ENCODE data around the gene SERPIND1.

The SERPIND1 gene

DNA sequence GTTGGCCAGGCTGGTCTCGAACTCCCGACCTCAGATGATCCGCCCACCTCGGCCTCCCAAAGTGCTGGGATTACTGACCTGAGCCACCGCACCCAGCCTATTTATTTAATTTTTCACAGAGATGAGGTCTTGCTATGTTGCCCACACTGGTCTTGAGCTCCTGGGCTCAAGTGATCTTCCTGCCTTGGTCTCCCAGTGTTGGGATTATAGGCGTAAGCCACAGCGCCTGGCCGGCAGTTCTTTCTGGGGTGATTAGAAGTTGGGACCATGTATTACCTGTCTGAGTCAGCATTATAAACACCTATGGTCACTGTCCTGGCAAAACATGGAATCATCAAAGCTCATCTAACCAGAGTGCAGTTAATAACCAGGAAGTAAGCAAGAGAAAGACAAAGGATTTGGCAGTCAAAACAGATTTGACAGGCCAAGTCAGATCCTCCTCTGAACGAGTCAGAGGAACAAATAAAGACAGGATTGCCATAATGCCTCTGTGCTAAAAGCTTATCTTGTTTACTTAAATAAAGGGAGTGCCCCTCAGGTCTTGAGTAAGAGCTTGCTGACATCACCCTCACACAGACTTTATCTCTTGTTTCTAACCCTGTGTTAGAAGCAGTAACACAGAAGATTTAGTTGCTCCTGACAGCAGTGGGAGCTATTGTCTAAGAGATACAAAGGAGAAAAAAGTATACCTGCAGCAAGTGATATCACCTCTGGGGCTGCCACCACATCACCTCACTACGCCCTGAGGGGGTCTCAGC is 3.7 kb downstream of the SERPIND1 start (continued):
- TF ChIP-seq ZNF335 (tag by site-specific recombination; conservative IDR thresholded peaks at IDR 0.05) (peak; percentile 51), MYNN (tag by site-specific recombination; IDR thresholded peaks at IDR 0.05; ENCODE audit: borderline replicate concordance) (no peak), ZNF792 (tag by site-specific recombination; IDR thresholded peaks at IDR 0.05) (no peak), ZNF571 (tag by site-specific recombination; IDR thresholded peaks at IDR 0.05) (no peak), ZBTB7A (tag by site-specific recombination; IDR thresholded peaks at IDR 0.05; ENCODE audit: low read depth) (no peak), KLF10 (tag by site-specific recombination; IDR thresholded peaks at IDR 0.05) (peak; percentile 51; the same call in 1 of the 2 replicates), ZFHX2 (tag by site-specific recombination; conservative IDR thresholded peaks at IDR 0.05) (no peak), ZBTB17 (tag by site-specific recombination; IDR thresholded peaks at IDR 0.05) (peak; percentile 40; the same call in 1 of the 2 replicates), ZNF660 (tag by site-specific recombination; IDR thresholded peaks at IDR 0.05) (peak; percentile 88), ZNF433 (tag by site-specific recombination; IDR thresholded peaks at IDR 0.05; ENCODE audit: low read depth) (no peak), ZNF155 (tag by site-specific recombination; IDR thresholded peaks at IDR 0.05) (no peak), ZNF623 (tag by site-specific recombination; IDR thresholded peaks at IDR 0.05) (no peak), ZNF394 (tag by site-specific recombination; IDR thresholded peaks at IDR 0.05; ENCODE audit: borderline replicate concordance) (peak; percentile 24; the same call in 1 of the 2 replicates), ZNF274 (IDR thresholded peaks at IDR 0.05; ENCODE audit: low read length) (no peak), ZNF274 (tag by site-specific recombination; IDR thresholded peaks at IDR 0.05; ENCODE audit: borderline replicate concordance) (no peak), KLF7 (tag by site-specific recombination; IDR thresholded peaks at IDR 0.05; ENCODE audit: borderline replicate concordance) (0 out of 2 replicates have a peak, but pooled peaks have one; percentile 30)
- TF ChIP-seq, protein P1, sequence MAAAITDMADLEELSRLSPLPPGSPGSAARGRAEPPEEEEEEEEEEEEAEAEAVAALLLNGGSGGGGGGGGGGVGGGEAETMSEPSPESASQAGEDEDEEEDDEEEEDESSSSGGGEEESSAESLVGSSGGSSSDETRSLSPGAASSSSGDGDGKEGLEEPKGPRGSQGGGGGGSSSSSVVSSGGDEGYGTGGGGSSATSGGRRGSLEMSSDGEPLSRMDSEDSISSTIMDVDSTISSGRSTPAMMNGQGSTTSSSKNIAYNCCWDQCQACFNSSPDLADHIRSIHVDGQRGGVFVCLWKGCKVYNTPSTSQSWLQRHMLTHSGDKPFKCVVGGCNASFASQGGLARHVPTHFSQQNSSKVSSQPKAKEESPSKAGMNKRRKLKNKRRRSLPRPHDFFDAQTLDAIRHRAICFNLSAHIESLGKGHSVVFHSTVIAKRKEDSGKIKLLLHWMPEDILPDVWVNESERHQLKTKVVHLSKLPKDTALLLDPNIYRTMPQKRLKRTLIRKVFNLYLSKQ (tag by site-specific recombination; IDR thresholded peaks at IDR 0.05; ENCODE audit: borderline replicate concordance) = no peak
- TF ChIP-seq, protein P2, sequence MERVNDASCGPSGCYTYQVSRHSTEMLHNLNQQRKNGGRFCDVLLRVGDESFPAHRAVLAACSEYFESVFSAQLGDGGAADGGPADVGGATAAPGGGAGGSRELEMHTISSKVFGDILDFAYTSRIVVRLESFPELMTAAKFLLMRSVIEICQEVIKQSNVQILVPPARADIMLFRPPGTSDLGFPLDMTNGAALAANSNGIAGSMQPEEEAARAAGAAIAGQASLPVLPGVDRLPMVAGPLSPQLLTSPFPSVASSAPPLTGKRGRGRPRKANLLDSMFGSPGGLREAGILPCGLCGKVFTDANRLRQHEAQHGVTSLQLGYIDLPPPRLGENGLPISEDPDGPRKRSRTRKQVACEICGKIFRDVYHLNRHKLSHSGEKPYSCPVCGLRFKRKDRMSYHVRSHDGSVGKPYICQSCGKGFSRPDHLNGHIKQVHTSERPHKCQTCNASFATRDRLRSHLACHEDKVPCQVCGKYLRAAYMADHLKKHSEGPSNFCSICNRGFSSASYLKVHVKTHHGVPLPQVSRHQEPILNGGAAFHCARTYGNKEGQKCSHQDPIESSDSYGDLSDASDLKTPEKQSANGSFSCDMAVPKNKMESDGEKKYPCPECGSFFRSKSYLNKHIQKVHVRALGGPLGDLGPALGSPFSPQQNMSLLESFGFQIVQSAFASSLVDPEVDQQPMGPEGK (tag by site-specific recombination; IDR thresholded peaks at IDR 0.05) = peak; percentile 46; the same call in 1 of the 2 replicates
- TF ChIP-seq, protein P3, sequence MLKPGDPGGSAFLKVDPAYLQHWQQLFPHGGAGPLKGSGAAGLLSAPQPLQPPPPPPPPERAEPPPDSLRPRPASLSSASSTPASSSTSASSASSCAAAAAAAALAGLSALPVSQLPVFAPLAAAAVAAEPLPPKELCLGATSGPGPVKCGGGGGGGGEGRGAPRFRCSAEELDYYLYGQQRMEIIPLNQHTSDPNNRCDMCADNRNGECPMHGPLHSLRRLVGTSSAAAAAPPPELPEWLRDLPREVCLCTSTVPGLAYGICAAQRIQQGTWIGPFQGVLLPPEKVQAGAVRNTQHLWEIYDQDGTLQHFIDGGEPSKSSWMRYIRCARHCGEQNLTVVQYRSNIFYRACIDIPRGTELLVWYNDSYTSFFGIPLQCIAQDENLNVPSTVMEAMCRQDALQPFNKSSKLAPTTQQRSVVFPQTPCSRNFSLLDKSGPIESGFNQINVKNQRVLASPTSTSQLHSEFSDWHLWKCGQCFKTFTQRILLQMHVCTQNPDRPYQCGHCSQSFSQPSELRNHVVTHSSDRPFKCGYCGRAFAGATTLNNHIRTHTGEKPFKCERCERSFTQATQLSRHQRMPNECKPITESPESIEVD (tag by site-specific recombination; IDR thresholded peaks at IDR 0.05) = peak; percentile 60
- TF ChIP-seq, protein P4, sequence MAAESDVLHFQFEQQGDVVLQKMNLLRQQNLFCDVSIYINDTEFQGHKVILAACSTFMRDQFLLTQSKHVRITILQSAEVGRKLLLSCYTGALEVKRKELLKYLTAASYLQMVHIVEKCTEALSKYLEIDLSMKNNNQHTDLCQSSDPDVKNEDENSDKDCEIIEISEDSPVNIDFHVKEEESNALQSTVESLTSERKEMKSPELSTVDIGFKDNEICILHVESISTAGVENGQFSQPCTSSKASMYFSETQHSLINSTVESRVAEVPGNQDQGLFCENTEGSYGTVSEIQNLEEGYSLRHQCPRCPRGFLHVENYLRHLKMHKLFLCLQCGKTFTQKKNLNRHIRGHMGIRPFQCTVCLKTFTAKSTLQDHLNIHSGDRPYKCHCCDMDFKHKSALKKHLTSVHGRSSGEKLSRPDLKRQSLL (tag by site-specific recombination; IDR thresholded peaks at IDR 0.05) = no peak
- TF ChIP-seq, protein P5, sequence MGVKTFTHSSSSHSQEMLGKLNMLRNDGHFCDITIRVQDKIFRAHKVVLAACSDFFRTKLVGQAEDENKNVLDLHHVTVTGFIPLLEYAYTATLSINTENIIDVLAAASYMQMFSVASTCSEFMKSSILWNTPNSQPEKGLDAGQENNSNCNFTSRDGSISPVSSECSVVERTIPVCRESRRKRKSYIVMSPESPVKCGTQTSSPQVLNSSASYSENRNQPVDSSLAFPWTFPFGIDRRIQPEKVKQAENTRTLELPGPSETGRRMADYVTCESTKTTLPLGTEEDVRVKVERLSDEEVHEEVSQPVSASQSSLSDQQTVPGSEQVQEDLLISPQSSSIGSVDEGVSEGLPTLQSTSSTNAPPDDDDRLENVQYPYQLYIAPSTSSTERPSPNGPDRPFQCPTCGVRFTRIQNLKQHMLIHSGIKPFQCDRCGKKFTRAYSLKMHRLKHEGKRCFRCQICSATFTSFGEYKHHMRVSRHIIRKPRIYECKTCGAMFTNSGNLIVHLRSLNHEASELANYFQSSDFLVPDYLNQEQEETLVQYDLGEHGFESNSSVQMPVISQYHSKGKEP (tag by site-specific recombination; IDR thresholded peaks at IDR 0.05) = no peak
- TF ChIP-seq, protein P6, sequence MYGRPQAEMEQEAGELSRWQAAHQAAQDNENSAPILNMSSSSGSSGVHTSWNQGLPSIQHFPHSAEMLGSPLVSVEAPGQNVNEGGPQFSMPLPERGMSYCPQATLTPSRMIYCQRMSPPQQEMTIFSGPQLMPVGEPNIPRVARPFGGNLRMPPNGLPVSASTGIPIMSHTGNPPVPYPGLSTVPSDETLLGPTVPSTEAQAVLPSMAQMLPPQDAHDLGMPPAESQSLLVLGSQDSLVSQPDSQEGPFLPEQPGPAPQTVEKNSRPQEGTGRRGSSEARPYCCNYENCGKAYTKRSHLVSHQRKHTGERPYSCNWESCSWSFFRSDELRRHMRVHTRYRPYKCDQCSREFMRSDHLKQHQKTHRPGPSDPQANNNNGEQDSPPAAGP (tag by site-specific recombination; IDR thresholded peaks at IDR 0.05) = peak; percentile 80
- TF ChIP-seq, protein P7, sequence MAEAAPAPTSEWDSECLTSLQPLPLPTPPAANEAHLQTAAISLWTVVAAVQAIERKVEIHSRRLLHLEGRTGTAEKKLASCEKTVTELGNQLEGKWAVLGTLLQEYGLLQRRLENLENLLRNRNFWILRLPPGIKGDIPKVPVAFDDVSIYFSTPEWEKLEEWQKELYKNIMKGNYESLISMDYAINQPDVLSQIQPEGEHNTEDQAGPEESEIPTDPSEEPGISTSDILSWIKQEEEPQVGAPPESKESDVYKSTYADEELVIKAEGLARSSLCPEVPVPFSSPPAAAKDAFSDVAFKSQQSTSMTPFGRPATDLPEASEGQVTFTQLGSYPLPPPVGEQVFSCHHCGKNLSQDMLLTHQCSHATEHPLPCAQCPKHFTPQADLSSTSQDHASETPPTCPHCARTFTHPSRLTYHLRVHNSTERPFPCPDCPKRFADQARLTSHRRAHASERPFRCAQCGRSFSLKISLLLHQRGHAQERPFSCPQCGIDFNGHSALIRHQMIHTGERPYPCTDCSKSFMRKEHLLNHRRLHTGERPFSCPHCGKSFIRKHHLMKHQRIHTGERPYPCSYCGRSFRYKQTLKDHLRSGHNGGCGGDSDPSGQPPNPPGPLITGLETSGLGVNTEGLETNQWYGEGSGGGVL (tag by site-specific recombination; IDR thresholded peaks at IDR 0.05) = 0 out of 2 replicates have a peak, but pooled peaks have one; percentile 13

Measured in HEK293 (cell line).